Vagina (tissue), 2 donors: ENCODE measurements around the gene TBXT.

Experiments used
- CTCF ChIP-seq, 3 experiments: fragments of 450-650 bp in 2 of 3; fragments of 200-600 bp in 1 of 3; sonication (generic) in 1 of 3; IDR thresholded peaks; one replicate each; pipeline ENCODE4 v1.5.1; 2017 to 2019; ENCODE audit warnings: antibody characterized with exemption in 3 of 3, mild to moderate bottlenecking in 2 of 3, moderate library complexity in 2 of 3
- POLR2A ChIP-seq, 2 donors: fragments of 450-650 bp; IDR thresholded peaks; one replicate each; pipeline ENCODE4 v1.6.1; 2017; ENCODE audit warnings: antibody characterized with exemption in 2 of 2, mild to moderate bottlenecking in 2 of 2, moderate library complexity in 2 of 2
- POLR2AphosphoS5 ChIP-seq, 2 donors: sonication (generic); formaldehyde crosslinking; IDR thresholded peaks; one replicate each; pipeline ENCODE4 v1.9.0; 2017; ENCODE audit warnings: antibody characterized with exemption in 2 of 2, mild to moderate bottlenecking in 2 of 2, low read depth in 1 of 2; ENCODE audit not compliant: insufficient read depth in 1 of 2

- no peak for TF ChIP-seq CTCF (IDR thresholded peaks at IDR 0.05)
- TF ChIP-seq POLR2A (IDR thresholded peaks at IDR 0.05) = no peak
- no peak for TF ChIP-seq POLR2AphosphoS5 (IDR thresholded peaks at IDR 0.05; ENCODE audit: insufficient read depth in 1 of 2, low read depth in 1 of 2)
Measured at GRCh38 chr6:166195860-166196238, 28.2 kb upstream of the TBXT start.
